ENCODE measurements around the gene VAMP3. TPM values are rescaled to one million over a fixed set of nuclear protein-coding genes. Genes with fewer than 3 reads are reported as not detected.

The VAMP3 gene
- total and polyA plus RNA-seq, 9 of the 15 experiments (the other 6 are each of a cell fraction or from before 2014, with no cell fraction given), result 27.1 to 71.3 (median 47.5) TPM

GRCh38 chr1:7768583-7768982, 2.5 kb upstream of the VAMP3 start:
- DNase-seq (ENCODE audit: extremely low read depth in 1 of 4, low spot score in 3 of 4) (peak in 2 of 4 experiments; percentile 40 to 46), ATAC-seq (no peak), FAIRE-seq (no peak)
- Histone ChIP-seq H3K9me3 (replicated peaks; ENCODE audit: control insufficient read depth, insufficient read depth, low read depth, low read length) (no peaks in the 10 kb centered on the region), H4K20me1 (replicated peaks; ENCODE audit: control insufficient read depth, insufficient read depth, low read length) (no peaks in the 10 kb centered on the region), H3K4me1 (replicated peaks in 1 of 2; ENCODE audit: control insufficient read depth in 2 of 2, insufficient read depth in 2 of 2, low read length in 2 of 2) (peaks cover 9 to 17% of the 10 kb centered on the region in 2 experiments), H3K27ac (ENCODE audit: extremely low read depth, low read depth, low read length) (no peak overlapping the region), H2AFZ (ENCODE audit: low read depth, low read length) (peak overlapping the region; percentile 42), H3K9ac (ENCODE audit: insufficient read depth in 1 of 2, low read depth in 2 of 2, low read length in 2 of 2) (no peak overlapping the region), H3K4me2 (ENCODE audit: insufficient read depth, low read length) (no peak overlapping the region), H3K27me3 (ENCODE audit: control insufficient read depth in 2 of 2, insufficient read depth in 2 of 2, low read length in 2 of 2) (peaks cover 0 to 4% of the 10 kb centered on the region in 2 experiments; a peak in 2 of 5 replicates), H3K9me1 (ENCODE audit: control insufficient read depth, insufficient read depth, low read length) (no peaks in the 10 kb centered on the region), H3K36me3 (ENCODE audit: control insufficient read depth, insufficient read depth, low read length) (peaks cover 9% of the 10 kb centered on the region), H3K4me3 (no peak overlapping the region), H3K79me2 (ENCODE audit: control insufficient read depth, insufficient read depth, low read length) (peaks cover 25% of the 10 kb centered on the region)
- CTCF ChIA-PET (ENCODE audit: low intra/inter-chr PET ratio), result no interaction called here
- POLR2A ChIA-PET, result interaction anchor here (1.8 kb wide), 1 partner anchor 13 kb away, joined by 6 read pairs; no protein-coding TSS in a partner anchor
- intact Hi-C loops (cut with micrococcal nuclease) (no loop called here), in situ Hi-C loops (cut with MboI) (no loop called here)
- no TSS peak for BruUV-seq (replicated peaks)
- WGBS (ENCODE audit: insufficient coverage, low coverage, missing lambda C conversion rate), result 19% methylated on average over 2 of the region's 2 CpGs
- no peak for TF ChIP-seq ARID3A (IDR thresholded peaks at IDR 0.05; ENCODE audit: borderline replicate concordance, low read depth, low read length)
- TF ChIP-seq YY1 (IDR thresholded peaks at IDR 0.05; ENCODE audit: borderline replicate concordance in 1 of 3, control insufficient read depth in 1 of 3, extremely low read depth in 1 of 3, insufficient read depth in 3 of 3, insufficient read length in 1 of 3, insufficient replicate concordance in 2 of 3, low read depth in 1 of 3, low read length in 2 of 3), result peak in 1 of 3 experiments; percentile 34
- no peak for TF ChIP-seq ZNF830 (CRISPR knock-in tag; IDR thresholded peaks at IDR 0.05)
- no peak for TF ChIP-seq NRF1 (conservative IDR thresholded peaks at IDR 0.05 in 1 of 2, IDR thresholded peaks at IDR 0.05 in 1 of 2)
- TF ChIP-seq TFAM (CRISPR knock-in tag; conservative IDR thresholded peaks at IDR 0.05), result no peak
- TF ChIP-seq ZNF395 (CRISPR knock-in tag; IDR thresholded peaks at IDR 0.05), result 0 out of 2 replicates have a peak, but pooled peaks have one; percentile 45
- no peak for TF ChIP-seq CREBBP (IDR thresholded peaks at IDR 0.05; ENCODE audit: low read depth, low read length)
- 0 out of 2 replicates have a peak, but pooled peaks have one; percentile 46 for TF ChIP-seq ZNF592 (IDR thresholded peaks at IDR 0.05)
- peak in 1 of 3 experiments; percentile 3; a peak in 1 of 6 replicates for TF ChIP-seq CTCF (IDR thresholded peaks at IDR 0.05 in 2 of 3, conservative IDR thresholded peaks at IDR 0.05 in 1 of 3; ENCODE audit: insufficient read depth in 2 of 3, low read depth in 1 of 3, low read length in 3 of 3)
- no peak for TF ChIP-seq FUS (optimal IDR thresholded peaks at IDR 0.05; ENCODE audit: low read depth, low read length)
